Cardiac fibroblast (primary cell): ENCODE measurements around the gene LYRM4.
A peak's percentile ranks its signal among the peaks of the same experiment; 100 is the strongest.

ENCODE experiments used
- DNase-seq, 2 donors: peaks; one replicate each; pipeline versions ENCODE4 v3.0.0 to v3.0.0-alpha.2; 2010; ENCODE audit warnings: low read depth in 2 of 2
- H3K4me3 ChIP-seq, 2 donors: replicated peaks in 1 of 2; 1 replicate in 1 of 2; 2 replicates in 1 of 2; pipeline ENCODE4 v1.5.1; 2011; ENCODE audit warnings: low read depth in 2 of 2, low read length in 2 of 2, mild to moderate bottlenecking in 2 of 2, moderate library complexity in 1 of 2
- TF ChIP-seq, protein P1 (sequence below): IDR thresholded peaks from one replicate; pipeline ENCODE4 v1.5.1; 2011; ENCODE audit warnings: low read depth, mild to moderate bottlenecking, low read length, inconsistent platforms

The LYRM4 gene

DNA sequence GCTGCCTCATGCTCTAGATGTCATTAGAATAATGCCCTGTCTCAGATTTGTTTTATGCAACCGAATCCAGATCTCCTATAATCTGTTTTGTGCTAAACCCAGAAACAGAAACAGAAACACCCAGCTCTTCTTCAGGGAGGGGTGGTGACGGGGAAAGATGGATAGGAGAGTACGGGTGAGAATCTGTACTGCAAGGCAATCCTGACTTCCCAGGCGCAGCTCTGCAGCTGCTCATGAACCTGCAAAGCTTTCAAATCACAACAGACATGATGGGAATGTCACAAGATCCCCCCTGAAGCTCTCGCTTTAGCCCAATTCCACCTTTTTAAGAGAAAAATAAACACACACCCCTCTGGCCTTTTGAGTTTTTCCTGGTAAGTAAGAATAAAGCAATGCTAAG, 104.1 kb downstream of the LYRM4 start:
- TF ChIP-seq, protein P1, sequence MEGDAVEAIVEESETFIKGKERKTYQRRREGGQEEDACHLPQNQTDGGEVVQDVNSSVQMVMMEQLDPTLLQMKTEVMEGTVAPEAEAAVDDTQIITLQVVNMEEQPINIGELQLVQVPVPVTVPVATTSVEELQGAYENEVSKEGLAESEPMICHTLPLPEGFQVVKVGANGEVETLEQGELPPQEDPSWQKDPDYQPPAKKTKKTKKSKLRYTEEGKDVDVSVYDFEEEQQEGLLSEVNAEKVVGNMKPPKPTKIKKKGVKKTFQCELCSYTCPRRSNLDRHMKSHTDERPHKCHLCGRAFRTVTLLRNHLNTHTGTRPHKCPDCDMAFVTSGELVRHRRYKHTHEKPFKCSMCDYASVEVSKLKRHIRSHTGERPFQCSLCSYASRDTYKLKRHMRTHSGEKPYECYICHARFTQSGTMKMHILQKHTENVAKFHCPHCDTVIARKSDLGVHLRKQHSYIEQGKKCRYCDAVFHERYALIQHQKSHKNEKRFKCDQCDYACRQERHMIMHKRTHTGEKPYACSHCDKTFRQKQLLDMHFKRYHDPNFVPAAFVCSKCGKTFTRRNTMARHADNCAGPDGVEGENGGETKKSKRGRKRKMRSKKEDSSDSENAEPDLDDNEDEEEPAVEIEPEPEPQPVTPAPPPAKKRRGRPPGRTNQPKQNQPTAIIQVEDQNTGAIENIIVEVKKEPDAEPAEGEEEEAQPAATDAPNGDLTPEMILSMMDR = no peak
- H3K4me3 ChIP-seq = no peak overlapping the region
- no peak for DNase-seq

DNA sequence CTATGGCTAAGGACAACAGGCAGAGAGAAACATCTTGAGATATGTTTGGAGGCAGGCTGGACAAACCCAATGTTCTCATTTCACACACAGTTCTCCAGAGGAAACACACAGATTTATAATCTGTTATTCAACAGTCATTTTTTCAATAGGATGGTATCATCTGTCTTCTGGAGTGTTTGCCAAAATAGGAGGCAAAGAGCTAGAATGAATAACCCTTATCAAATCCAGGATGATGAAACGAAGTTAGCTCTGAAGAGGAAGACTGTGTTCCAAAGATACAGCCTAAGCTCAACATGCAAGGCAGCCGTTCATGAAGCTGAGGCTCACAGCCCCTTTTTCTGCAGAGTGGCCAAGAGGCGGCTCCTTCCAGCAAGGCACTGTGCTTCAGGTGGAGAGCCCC, 104.8 kb downstream of the LYRM4 start:
- no peak overlapping the region for H3K4me3 ChIP-seq
- DNase-seq = peak in 1 of 2 donors; percentile 27
- TF ChIP-seq, protein P1 = no peak

DNA sequence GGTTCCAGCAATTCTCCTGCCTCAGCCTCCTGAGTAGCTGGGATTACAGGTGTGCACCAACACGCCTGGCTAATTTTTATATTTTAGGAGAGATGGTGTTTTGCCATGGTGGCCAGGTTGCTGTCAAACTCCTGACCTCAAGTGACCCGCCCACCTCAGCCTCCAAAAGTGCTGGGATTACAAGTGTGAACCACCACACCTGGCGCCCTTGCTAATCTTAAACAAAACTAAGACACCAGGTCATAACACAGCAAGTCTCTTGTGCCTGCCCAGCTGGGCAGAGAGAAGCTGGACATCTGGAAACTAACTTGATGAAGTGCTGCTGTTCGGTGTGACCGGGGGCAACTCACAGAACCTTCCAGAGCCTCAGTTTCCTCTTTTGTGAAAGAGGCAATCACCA, 107.6 kb downstream of the LYRM4 start:
- TF ChIP-seq, protein P1 = no peak
- no peak for DNase-seq
- no peak overlapping the region for H3K4me3 ChIP-seq

DNA sequence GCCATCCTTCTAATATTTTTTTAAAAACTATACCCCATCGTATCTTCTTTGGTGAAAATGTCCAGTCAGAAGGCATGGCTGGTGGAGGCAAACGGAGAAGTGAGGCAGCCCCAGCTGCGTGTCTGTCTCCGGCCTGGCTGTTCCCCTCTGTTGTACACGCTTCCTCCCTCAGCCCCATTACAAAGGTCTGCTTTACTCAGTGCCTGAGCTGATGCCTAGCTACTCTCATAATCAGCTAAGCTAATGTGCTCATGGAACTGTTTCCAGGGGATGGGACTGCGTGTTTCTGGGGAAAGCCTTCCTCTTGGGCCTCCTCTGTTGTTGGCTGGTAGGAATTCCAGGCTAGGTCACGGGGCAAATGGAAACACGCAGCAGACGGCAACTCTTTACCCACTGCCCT, 108.3 kb downstream of the LYRM4 start:
- TF ChIP-seq, protein P1 = no peak
- no peak for DNase-seq

DNA sequence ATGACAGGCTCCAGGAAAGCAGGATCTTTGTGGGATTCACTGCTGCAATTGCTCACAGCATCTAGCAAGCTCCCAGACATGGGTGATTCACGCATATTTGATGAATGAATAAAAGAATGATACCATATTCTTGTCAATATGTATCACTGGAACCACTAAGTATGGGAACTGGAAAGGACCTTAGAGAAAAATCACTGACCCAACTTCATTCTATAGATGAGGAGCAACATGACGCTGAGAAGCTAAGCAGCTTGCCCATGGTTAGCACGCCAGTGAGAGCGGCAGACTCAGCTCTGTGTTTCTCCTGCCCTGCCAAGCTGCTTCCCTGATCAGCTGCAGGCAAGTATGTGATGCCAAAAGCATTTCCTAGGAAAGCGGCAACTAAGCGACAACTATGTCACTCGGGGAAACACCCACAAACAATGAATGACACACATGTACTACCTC, 108.8 kb downstream of the LYRM4 start:
- H3K4me3 ChIP-seq = no peak overlapping the region

More for the DNA sequence above, 108.3 kb downstream of the LYRM4 start:
- H3K4me3 ChIP-seq = no peak overlapping the region

DNA sequence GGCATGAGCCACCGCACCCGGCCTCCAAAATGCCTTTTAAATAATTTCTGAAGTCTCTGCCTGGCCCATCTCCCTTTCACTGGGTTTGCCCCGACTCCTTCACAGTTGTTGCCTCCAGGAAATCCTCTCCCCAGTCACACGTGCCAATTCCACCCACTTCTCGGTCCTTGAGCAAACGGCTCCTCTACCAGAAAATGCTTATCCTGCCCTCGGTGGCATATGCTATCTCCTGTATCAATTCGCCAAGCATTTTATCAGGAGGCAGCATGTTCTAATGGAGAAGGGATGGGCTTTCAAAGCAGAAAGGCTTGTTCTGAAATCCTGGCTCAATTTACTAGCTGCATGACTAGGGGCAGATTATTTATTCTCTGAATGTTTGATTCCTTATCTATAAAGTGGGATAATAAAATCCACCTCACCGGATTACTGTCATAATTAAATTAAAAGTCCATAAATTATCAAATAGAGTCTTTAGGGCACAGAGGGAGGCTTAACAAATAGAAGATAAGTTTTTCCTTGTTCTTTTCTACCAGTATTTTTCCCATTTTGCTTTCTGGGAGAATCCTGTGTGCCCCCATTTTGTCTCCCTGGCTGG, 109.3 kb downstream of the LYRM4 start:
- no peak overlapping the region for H3K4me3 ChIP-seq
- no peak for DNase-seq
- TF ChIP-seq, protein P1 = no peak

More for the DNA sequence above, 108.8 kb downstream of the LYRM4 start:
- DNase-seq = peak; percentile 41 to 87
- TF ChIP-seq, protein P1 = no peak
